GM12878 (cell line): ENCODE measurements around the gene ZBTB16. TPM values are rescaled to one million over a fixed set of nuclear protein-coding genes. Genes with fewer than 3 reads are reported as not detected.
A peak's percentile ranks its signal among the peaks of the same experiment; 100 is the strongest.

Experiments
- ATAC-seq: fragments of 200-7000 bp; cut with Tn5 transposase; 3 replicates; pipeline ENCODE4 v1.9.1; 2020; ENCODE audit warnings: mild to moderate bottlenecking, moderate library complexity
- BruUV-seq: library from RNA; stranded (reverse); fragments of 400-500 nt; replicated peaks from 2 replicates; lab custom pipeline; 2021; lab: Mats Ljungman, UMichigan
- CTCF ChIA-PET: fragments of 300-600 bp; sonication (Branson Sonifier 250); formaldehyde crosslinking; extraction: SDS; loops from one replicate; lab custom pipeline; 2021; ENCODE audit warnings: inconsistent platforms; lab: Yijun Ruan, JAX
- POLR2A ChIA-PET: fragments of 350-600 bp; formaldehyde crosslinking; extraction: SDS; loops from one replicate; lab custom pipeline; 2021; ENCODE audit warnings: inconsistent platforms; lab: Charles Lee
- RAD21 ChIA-PET: fragments of 300-600 bp; sonication (Branson Sonifier 250); formaldehyde crosslinking; loops from one replicate; lab custom pipeline; 2023; ENCODE audit warnings: antibody characterized with exemption; ENCODE audit not compliant: unreplicated experiment; lab: Charles Lee
- SMC1A ChIA-PET: fragments of 300-600 bp; sonication (Branson Sonifier 250); formaldehyde crosslinking; loops from one replicate; lab custom pipeline; 2023; ENCODE audit not compliant: unreplicated experiment, uncharacterized antibody; lab: Charles Lee
- DNase-seq: peaks from one replicate; pipeline ENCODE4 v3.0.0-alpha.2; 2011; ENCODE audit warnings: low read depth, low spot score
- FAIRE-seq: peaks from 3 replicates; lab custom pipeline; 2011; peaks lifted over from hg19 to GRCh38; lab: Jason Lieb, UNC
- H2AFZ ChIP-seq: 2 replicates; pipeline ENCODE4 v1.6.0; 2011; ENCODE audit warnings: low read depth, low read length, control low read depth; ENCODE audit not compliant: control insufficient read depth
- H3K27ac ChIP-seq: 2 replicates; pipeline ENCODE4 v1.5.1; 2011; ENCODE audit warnings: control low read depth; ENCODE audit not compliant: control insufficient read depth, insufficient read depth
- H3K27me3 ChIP-seq, 2 experiments: replicated peaks in 1 of 2; 2 replicates each; pipeline versions ENCODE4 v1.6.0 to v1.6.1; 2011; ENCODE audit warnings: low read length in 1 of 2; ENCODE audit not compliant: control insufficient read depth in 2 of 2, insufficient read depth in 2 of 2
- H3K36me3 ChIP-seq, 2 experiments: 2 replicates each; pipeline ENCODE4 v1.5.1; 2011; ENCODE audit warnings: low read length in 1 of 2; ENCODE audit not compliant: control insufficient read depth in 2 of 2, insufficient read depth in 2 of 2
- H3K4me1 ChIP-seq: 2 replicates; pipeline ENCODE4 v1.6.1; 2011; ENCODE audit warnings: mild to moderate bottlenecking, low read length, moderate library complexity, mixed read lengths; ENCODE audit not compliant: control insufficient read depth, insufficient read depth
- H3K4me2 ChIP-seq: 2 replicates; pipeline ENCODE4 v1.6.0; 2011; ENCODE audit warnings: control low read depth; ENCODE audit not compliant: control insufficient read depth, insufficient read depth
- H3K4me3 ChIP-seq: fragments of 200-600 bp; sonication (generic); 2 replicates; pipeline ENCODE4 v1.5.1; 2016
- H3K79me2 ChIP-seq: 2 replicates; pipeline ENCODE4 v1.6.0; 2011; ENCODE audit warnings: low read length; ENCODE audit not compliant: control insufficient read depth, insufficient read depth
- H3K9ac ChIP-seq: 2 replicates; pipeline ENCODE4 v1.8.0; 2011; ENCODE audit warnings: low read length, control low read depth, mixed read lengths; ENCODE audit not compliant: control insufficient read depth, insufficient read depth
- H3K9me3 ChIP-seq: replicated peaks from 3 replicates; pipeline ENCODE4 v1.5.1; 2011; ENCODE audit warnings: mild to moderate bottlenecking, low read length; ENCODE audit not compliant: control insufficient read depth, insufficient read depth
- H4K20me1 ChIP-seq: 2 replicates; pipeline ENCODE4 v1.6.0; 2011; ENCODE audit not compliant: control insufficient read depth, insufficient read depth
- BACH1 ChIP-seq: fragments of 450-650 bp; IDR thresholded peaks from 2 replicates; pipeline ENCODE4 v1.6.1; 2017; ENCODE audit warnings: mild to moderate bottlenecking, borderline replicate concordance
- HCFC1 ChIP-seq: fragments of 150-350 bp; IDR thresholded peaks from 2 replicates; pipeline ENCODE4 v1.6.1; 2014; ENCODE audit warnings: low read length
- TCF7 ChIP-seq: IDR thresholded peaks from 2 replicates; pipeline ENCODE4 v1.6.1; 2014; ENCODE audit warnings: antibody characterized with exemption, borderline replicate concordance
- WRNIP1 ChIP-seq: IDR thresholded peaks from 2 replicates; pipeline ENCODE4 v1.6.1; 2011; ENCODE audit warnings: low read depth, low read length, improper control_type of control experiment, borderline replicate concordance
- ZNF217 ChIP-seq: fragments of 450-650 bp; IDR thresholded peaks from 2 replicates; pipeline ENCODE4 v1.6.1; 2017; ENCODE audit warnings: antibody characterized with exemption, mild to moderate bottlenecking
- ZNF384 ChIP-seq: IDR thresholded peaks from 2 replicates; pipeline ENCODE4 v1.6.1; 2012; ENCODE audit warnings: low read depth, mild to moderate bottlenecking, low read length, improper control_type of control experiment, borderline replicate concordance
- WGBS: methylation state at CpG from one replicate; pipeline ENCODE4 v1.1.6; 2016; ENCODE audit warnings: low lambda C conversion rate; ENCODE audit not compliant: insufficient replicate concordance, insufficient coverage; ENCODE audit errors: missing lambda C conversion rate; 5-methylcytosine and 5-hydroxymethylcytosine counted together
- in situ Hi-C: fragments of 300-500 bp; cut with MboI; formaldehyde crosslinking; loops from 9 replicates; pipeline ENCODE4 v1.14.3; 2018; ENCODE audit warnings: mixed read lengths
- intact Hi-C: fragments of 100-400 bp; cut with micrococcal nuclease; formaldehyde crosslinking; loops from one replicate; pipeline ENCODE4 v1.14.2; 2022; ENCODE audit not compliant: unreplicated experiment
- polyA plus RNA-seq, 11 experiments: library from polyadenylated mRNA; depleted of rRNA in 4 of 11; unstranded in 6 of 11; stranded (reverse) in 5 of 11; fragments of >200 nt; fragmentation: Nextera tagmentation in 4 of 11; fragmentation: Illumina TruSeq in 1 of 11; extraction: Ambion mirVana in 4 of 11; extraction: Trizol in 1 of 11; gene quantifications; 1 replicate in 1 of 11; 2 replicates in 10 of 11; pipeline versions ENCODE4 v1.2.1 to v1.2.3, GENCODE V29; 2011 to 2016; ENCODE audit warnings: inconsistent platforms in 2 of 11, missing spikeins in 2 of 11, low read depth in 1 of 11
- total RNA-seq, 4 experiments: library from RNA; depleted of rRNA in 3 of 4; stranded (reverse); fragments of >200 nt in 3 of 4; fragmentation: Illumina TruSeq in 1 of 4; extraction: Trizol in 1 of 4; gene quantifications; 2 replicates each; pipeline versions ENCODE4 v1.2.1 to v1.2.3, GENCODE V29; 2013 to 2021
- TF ChIP-seq, protein P1 (sequence below), 3 experiments: IDR thresholded peaks in 2 of 3; conservative IDR thresholded peaks in 1 of 3; 2 replicates each; pipeline ENCODE4 v1.5.1; 2011; ENCODE audit warnings: low read depth in 3 of 3, low read length in 3 of 3, mild to moderate bottlenecking in 3 of 3, control low read depth in 2 of 3, moderate library complexity in 2 of 3, inconsistent platforms in 1 of 3, mixed read lengths in 1 of 3; ENCODE audit not compliant: control insufficient read depth in 2 of 3, insufficient read depth in 1 of 3; ENCODE audit errors: extremely low read depth in 1 of 3

The ZBTB16 gene
- total and polyA plus RNA-seq, 10 of the 15 experiments (the other 5 are each of a cell fraction or from before 2014, with no cell fraction given): 0.38 TPM; not detected in 9

DNA sequence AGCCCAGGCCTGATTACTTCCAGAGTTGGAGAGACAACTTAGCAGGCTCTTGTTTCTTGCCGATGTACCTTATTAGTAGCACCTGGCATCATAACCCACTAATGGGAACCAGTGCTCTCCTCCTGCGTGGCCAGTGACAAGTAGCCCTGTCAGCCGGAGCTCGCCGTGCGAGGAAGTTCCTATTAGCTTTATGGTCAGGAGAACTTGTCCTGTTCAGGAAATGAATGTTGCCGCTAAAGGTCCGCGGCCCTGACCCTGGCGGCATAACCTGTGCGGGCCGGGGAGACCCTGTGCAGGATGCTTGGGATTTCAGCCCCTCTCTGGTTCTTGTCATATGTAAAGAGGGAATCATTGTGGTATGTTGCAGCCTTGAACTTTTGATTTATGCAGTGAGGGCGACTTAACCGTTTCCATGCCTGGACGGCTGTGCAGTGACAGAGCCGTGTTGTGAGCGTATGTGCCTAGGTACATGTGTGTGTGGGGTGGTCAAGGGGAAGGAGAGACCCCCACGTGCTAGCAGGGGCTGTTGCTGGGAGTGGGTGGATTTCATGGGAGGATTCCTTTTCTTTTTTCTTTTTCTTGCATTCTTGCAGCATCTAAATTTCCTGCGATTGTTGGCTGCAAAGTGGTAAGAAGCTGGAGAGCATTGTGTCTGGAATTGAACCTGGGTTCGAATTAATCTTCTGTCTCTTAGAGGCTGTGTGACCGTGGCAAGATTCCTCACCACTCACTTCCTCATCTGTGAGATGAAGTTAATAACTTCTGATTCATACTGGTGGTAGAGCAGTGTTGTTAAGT is 15.2 kb downstream of the ZBTB16 start (continued):
- TF ChIP-seq WRNIP1 (no peak), TCF7 (no peak), ZNF384 (no peak), BACH1 (no peak)

DNA sequence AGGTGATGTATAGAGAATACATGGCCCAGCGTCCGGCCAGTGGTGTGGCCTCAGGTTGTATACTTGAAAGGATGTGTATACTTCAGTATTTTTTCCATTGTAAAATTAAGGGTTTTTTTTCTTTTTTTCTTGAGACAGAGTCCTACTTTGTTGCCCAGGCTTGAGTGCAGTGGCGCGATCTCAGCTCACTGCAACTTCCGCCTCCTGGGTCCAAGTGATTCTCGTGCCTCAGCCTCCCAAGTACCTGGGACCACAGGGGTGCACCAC is 15.8 kb downstream of the ZBTB16 start:
- no peak for DNase-seq
- TF ChIP-seq BACH1: no peak
- TF ChIP-seq HCFC1: no peak
- in situ Hi-C loops (no loop called here), intact Hi-C loops (no loop called here)
- no peak overlapping the region for H2AFZ ChIP-seq
- CTCF ChIA-PET: no interaction called here
- H3K9me3 ChIP-seq: no peaks in the 10 kb centered on the region
- no peak overlapping the region for H3K27ac ChIP-seq
- no peak overlapping the region for H3K4me2 ChIP-seq
- no peaks in the 10 kb centered on the region for H3K36me3 ChIP-seq
- H3K4me1 ChIP-seq: no peaks in the 10 kb centered on the region
- H3K27me3 ChIP-seq: peaks cover 0 to 2% of the 10 kb centered on the region in 2 experiments; a peak in 2 of 4 replicates
- H3K9ac ChIP-seq: no peak overlapping the region
- H3K79me2 ChIP-seq: no peaks in the 10 kb centered on the region
- no peak overlapping the region for H3K4me3 ChIP-seq
- no peak for FAIRE-seq
- H4K20me1 ChIP-seq: no peaks in the 10 kb centered on the region
- RAD21 ChIA-PET: no interaction called here
- no TSS peak for BruUV-seq
- ATAC-seq: no peak
- POLR2A ChIA-PET: no interaction called here
- 72% methylated on average over 6 of the region's 6 CpGs for WGBS
- SMC1A ChIA-PET: no interaction called here

DNA sequence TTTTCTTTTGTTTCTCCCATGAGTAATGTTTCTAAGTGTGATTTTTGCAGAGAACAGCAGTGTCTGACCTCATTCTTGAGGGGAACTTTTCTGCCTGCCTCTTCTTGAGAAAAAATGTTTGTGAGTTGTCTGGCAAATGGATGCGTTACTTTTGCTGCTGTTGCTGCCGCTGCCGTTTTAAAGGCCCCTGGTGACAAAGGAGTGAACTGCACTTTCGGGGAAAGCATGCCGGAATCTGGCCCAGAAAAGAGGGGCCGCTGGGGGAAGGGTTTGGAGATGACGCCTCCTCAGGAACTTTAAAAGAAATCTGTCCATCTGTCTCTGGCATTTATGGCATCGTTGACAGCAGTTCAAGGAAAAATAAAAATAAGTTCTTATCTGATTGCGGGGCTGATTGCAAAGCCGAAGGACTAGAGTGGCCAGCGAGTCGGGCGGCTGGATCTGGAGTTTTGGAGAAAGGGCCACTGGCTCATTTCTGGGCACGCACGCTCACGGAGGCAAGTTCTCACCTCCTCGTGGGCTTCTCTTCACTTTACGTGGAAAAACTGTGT is 16.5 kb downstream of the ZBTB16 start:
- TF ChIP-seq ZNF217: no peak
- TF ChIP-seq, protein P1, sequence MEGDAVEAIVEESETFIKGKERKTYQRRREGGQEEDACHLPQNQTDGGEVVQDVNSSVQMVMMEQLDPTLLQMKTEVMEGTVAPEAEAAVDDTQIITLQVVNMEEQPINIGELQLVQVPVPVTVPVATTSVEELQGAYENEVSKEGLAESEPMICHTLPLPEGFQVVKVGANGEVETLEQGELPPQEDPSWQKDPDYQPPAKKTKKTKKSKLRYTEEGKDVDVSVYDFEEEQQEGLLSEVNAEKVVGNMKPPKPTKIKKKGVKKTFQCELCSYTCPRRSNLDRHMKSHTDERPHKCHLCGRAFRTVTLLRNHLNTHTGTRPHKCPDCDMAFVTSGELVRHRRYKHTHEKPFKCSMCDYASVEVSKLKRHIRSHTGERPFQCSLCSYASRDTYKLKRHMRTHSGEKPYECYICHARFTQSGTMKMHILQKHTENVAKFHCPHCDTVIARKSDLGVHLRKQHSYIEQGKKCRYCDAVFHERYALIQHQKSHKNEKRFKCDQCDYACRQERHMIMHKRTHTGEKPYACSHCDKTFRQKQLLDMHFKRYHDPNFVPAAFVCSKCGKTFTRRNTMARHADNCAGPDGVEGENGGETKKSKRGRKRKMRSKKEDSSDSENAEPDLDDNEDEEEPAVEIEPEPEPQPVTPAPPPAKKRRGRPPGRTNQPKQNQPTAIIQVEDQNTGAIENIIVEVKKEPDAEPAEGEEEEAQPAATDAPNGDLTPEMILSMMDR (IDR thresholded peaks at IDR 0.05 in 2 of 3, conservative IDR thresholded peaks at IDR 0.05 in 1 of 3; ENCODE audit: control insufficient read depth in 2 of 3, extremely low read depth in 1 of 3, insufficient read depth in 1 of 3, low read depth in 3 of 3, low read length in 3 of 3): peak; percentile 6 to 37 (median 36); a peak in 4 of 6 replicates
- FAIRE-seq: no peak
- in situ Hi-C loops: no loop called here
- intact Hi-C loops: no loop called here
- no peak overlapping the region for H3K27ac ChIP-seq
- ChIA-PET POLR2A (no interaction called here), SMC1A (no interaction called here), CTCF (no interaction called here), RAD21 (no interaction called here)
- no peaks in the 10 kb centered on the region for H3K9me3 ChIP-seq
- H3K4me3 ChIP-seq: no peak overlapping the region
- 49% methylated on average over 17 of the region's 18 CpGs for WGBS
- peaks cover 0 to 2% of the 10 kb centered on the region in 2 experiments; a peak in 2 of 4 replicates for H3K27me3 ChIP-seq
- no peaks in the 10 kb centered on the region for H3K36me3 ChIP-seq
- no TSS peak for BruUV-seq
- no peaks in the 10 kb centered on the region for H4K20me1 ChIP-seq
- no peaks in the 10 kb centered on the region for H3K79me2 ChIP-seq
- no peak overlapping the region for H3K9ac ChIP-seq
- DNase-seq: no peak
- no peaks in the 10 kb centered on the region for H3K4me1 ChIP-seq
- H3K4me2 ChIP-seq: no peak overlapping the region
- ATAC-seq: no peak
- H2AFZ ChIP-seq: no peak overlapping the region
